Activated CD8-positive, alpha-beta T cell treated with anti-CD3 and anti-CD28 coated beads for 36 hours (primary cell): ENCODE data around the gene PRR15L. TPM values are rescaled to one million over a fixed set of nuclear protein-coding genes. Genes with fewer than 3 reads are reported as not detected.

Source experiments
- ATAC-seq: fragments of 200-7000 bp; cut with Tn5 transposase; one replicate; pipeline ENCODE4 v1.10.0; 2021; ENCODE audit warnings: mild to moderate bottlenecking, moderate library complexity
- CTCF ChIA-PET: fragments of 350-600 bp; sonication (Branson Sonifier 250); formaldehyde crosslinking; loops from one replicate; lab custom pipeline; 2021; ENCODE audit warnings: antibody characterized with exemption; lab: Charles Lee
- POLR2A ChIA-PET: fragments of 350-600 bp; sonication (Branson Sonifier 250); formaldehyde crosslinking; loops from one replicate; lab custom pipeline; 2021; ENCODE audit warnings: antibody characterized with exemption; lab: Charles Lee
- DNase-seq: peaks from one replicate; pipeline ENCODE4 v3.0.0-alpha.2; 2020
- H3K27ac Mint-ChIP-seq: one replicate; pipeline ENCODE4 v1.8.0; 2021; ENCODE audit warnings: mild to moderate bottlenecking, mixed read lengths
- H3K27me3 Mint-ChIP-seq: one replicate; pipeline ENCODE4 v1.8.0; 2021; ENCODE audit warnings: mixed read lengths
- H3K36me3 Mint-ChIP-seq: one replicate; pipeline ENCODE4 v1.8.0; 2021; ENCODE audit warnings: low read depth, mixed read lengths
- H3K4me1 Mint-ChIP-seq: one replicate; pipeline ENCODE4 v1.8.0; 2021; ENCODE audit warnings: low read depth, mixed read lengths
- H3K4me3 Mint-ChIP-seq: one replicate; pipeline ENCODE4 v1.8.0; 2021; ENCODE audit warnings: mild to moderate bottlenecking, moderate library complexity, mixed read lengths
- H3K9me3 Mint-ChIP-seq: one replicate; pipeline ENCODE4 v1.8.0; 2021; ENCODE audit warnings: mixed read lengths
- CTCF ChIP-seq: fragments of 200-600 bp; IDR thresholded peaks from one replicate; pipeline ENCODE4 v1.8.0; 2022; ENCODE audit warnings: antibody characterized with exemption, mild to moderate bottlenecking
- intact Hi-C: fragments of 100-400 bp; cut with micrococcal nuclease; formaldehyde crosslinking; loops from one replicate; pipeline ENCODE4 v1.10.0; 2022
- total RNA-seq, 2 experiments: library from RNA; stranded (reverse); gene quantifications; one replicate each; pipeline ENCODE4 v1.2.3, GENCODE V29; 2021

The PRR15L gene
- total RNA-seq, 2 experiments from 2014 or later = not detected

- intact Hi-C loops = no loop called here
- ATAC-seq = no peak
- Mint-ChIP-seq H3K36me3 (no peaks in the 10 kb centered on the region), H3K4me3 (no peak overlapping the region), H3K27ac (no peak overlapping the region), H3K9me3 (no peaks in the 10 kb centered on the region), H3K27me3 (peaks cover 2% of the 10 kb centered on the region), H3K4me1 (peaks cover 2% of the 10 kb centered on the region)
- ChIA-PET CTCF (no interaction called here), POLR2A (no interaction called here)
- no peak for TF ChIP-seq CTCF
- no peak for DNase-seq
Measured at GRCh38 chr17:47998044-47998443, 40.4 kb upstream of the PRR15L start.

GRCh38 chr17:47997586-47997985, 39.9 kb upstream of the PRR15L start:
- no peak for TF ChIP-seq CTCF
- Mint-ChIP-seq H3K9me3 (no peaks in the 10 kb centered on the region), H3K36me3 (no peaks in the 10 kb centered on the region), H3K4me1 (no peaks in the 10 kb centered on the region), H3K4me3 (no peak overlapping the region), H3K27me3 (peaks cover 2% of the 10 kb centered on the region), H3K27ac (no peak overlapping the region)
- intact Hi-C loops = no loop called here
- DNase-seq (no peak), ATAC-seq (no peak)
- POLR2A ChIA-PET = no interaction called here
- CTCF ChIA-PET = no interaction called here

- DNase-seq (no peak), ATAC-seq (no peak)
- ChIA-PET CTCF (interaction anchor here (0.8 kb wide), 1 partner anchor 26 kb away, joined by 3 read pairs; the partner anchor contains the start of gene CDK5RAP3), POLR2A (no interaction called here)
- intact Hi-C loops = no loop called here
- H3K4me3 Mint-ChIP-seq = no peak overlapping the region
- no peaks in the 10 kb centered on the region for H3K9me3 Mint-ChIP-seq
- H3K36me3 Mint-ChIP-seq = no peaks in the 10 kb centered on the region
- H3K27ac Mint-ChIP-seq = no peak overlapping the region
- peaks cover 2% of the 10 kb centered on the region for H3K27me3 Mint-ChIP-seq
- H3K4me1 Mint-ChIP-seq = no peaks in the 10 kb centered on the region
- TF ChIP-seq CTCF = no peak
Measured at GRCh38 chr17:47996201-47996600, 38.5 kb upstream of the PRR15L start.

GRCh38 chr17:47995241-47995935, 37.7 kb upstream of the PRR15L start:
- CTCF ChIA-PET = interaction anchor here (0.8 kb wide), 1 partner anchor 25 kb away, joined by 3 read pairs; the partner anchor contains the start of gene CDK5RAP3
- TF ChIP-seq CTCF = no peak
- Mint-ChIP-seq H3K9me3 (no peaks in the 10 kb centered on the region), H3K36me3 (no peaks in the 10 kb centered on the region), H3K4me3 (no peak overlapping the region), H3K27me3 (peaks cover 2% of the 10 kb centered on the region), H3K27ac (no peak overlapping the region), H3K4me1 (no peaks in the 10 kb centered on the region)
- POLR2A ChIA-PET = interaction anchor here (1.5 kb wide), 1 partner anchor 12 kb away, joined by 4 read pairs; no protein-coding TSS in a partner anchor
- ATAC-seq (no peak), DNase-seq (no peak)
- intact Hi-C loops = no loop called here

- POLR2A ChIA-PET = interaction anchor here (1.3 to 1.5 kb wide), 2 partner anchors 11 to 23 kb away, joined by 4 to 5 read pairs; no protein-coding TSS in a partner anchor
- CTCF ChIA-PET = interaction anchor here (0.8 to 1.4 kb wide), 2 partner anchors 11 to 13 kb away, joined by 3 read pairs; no protein-coding TSS in a partner anchor
Measured at GRCh38 chr17:47994724-47995123, 37.0 kb upstream of the PRR15L start.

More at GRCh38 chr17:47994724-47995123, 37.0 kb upstream of the PRR15L start:
- peaks cover 2% of the 10 kb centered on the region for H3K27me3 Mint-ChIP-seq
- H3K4me3 Mint-ChIP-seq = no peak overlapping the region
- H3K36me3 Mint-ChIP-seq = no peaks in the 10 kb centered on the region
- no peak for ATAC-seq
- H3K9me3 Mint-ChIP-seq = no peaks in the 10 kb centered on the region
- intact Hi-C loops = no loop called here
- no peak for TF ChIP-seq CTCF
- DNase-seq = no peak
- H3K27ac Mint-ChIP-seq = no peak overlapping the region
- no peaks in the 10 kb centered on the region for H3K4me1 Mint-ChIP-seq
